IMR-90 (cell line): Measurements from ENCODE around the gene CD80.

Experiments used
- BHLHE40 ChIP-seq: fragments of 150-350 bp; IDR thresholded peaks from 2 replicates; pipeline ENCODE4 v1.6.1; 2016; ENCODE audit warnings: mild to moderate bottlenecking, low read depth, low read length
- CEBPB ChIP-seq: IDR thresholded peaks from 2 replicates; pipeline ENCODE4 v1.6.1; 2012; ENCODE audit warnings: low read depth, low read length, improper control_type of control experiment
- MAFK ChIP-seq: IDR thresholded peaks from 2 replicates; pipeline ENCODE4 v1.6.1; 2012; ENCODE audit warnings: low read depth, low read length, improper control_type of control experiment
- MAZ ChIP-seq: IDR thresholded peaks from 2 replicates; pipeline ENCODE4 v1.6.1; 2012; ENCODE audit warnings: low read depth, mild to moderate bottlenecking, low read length, improper control_type of control experiment, moderate library complexity, borderline replicate concordance
- MXI1 ChIP-seq: IDR thresholded peaks from 2 replicates; pipeline ENCODE4 v1.6.1; 2012; ENCODE audit warnings: low read depth, mild to moderate bottlenecking, low read length, moderate library complexity, borderline replicate concordance
- POLR2A ChIP-seq: IDR thresholded peaks from 2 replicates; pipeline ENCODE4 v1.6.1; 2012; ENCODE audit warnings: mild to moderate bottlenecking, low read depth, low read length
- RAD21 ChIP-seq: IDR thresholded peaks from 2 replicates; pipeline ENCODE4 v1.6.1; 2012; ENCODE audit warnings: low read length, improper control_type of control experiment
- RFX5 ChIP-seq: IDR thresholded peaks from 2 replicates; pipeline ENCODE4 v1.8.0; 2012; ENCODE audit warnings: low read depth, mild to moderate bottlenecking, low read length, moderate library complexity
- SMC3 ChIP-seq: fragments of 150-350 bp; IDR thresholded peaks from 2 replicates; pipeline ENCODE4 v1.6.1; 2016; ENCODE audit warnings: low read depth, mild to moderate bottlenecking, antibody characterized with exemption, low read length, moderate library complexity
- TF ChIP-seq, protein P1 (sequence below): conservative IDR thresholded peaks from 2 replicates; pipeline ENCODE4 v1.5.1; 2012; ENCODE audit warnings: mild to moderate bottlenecking, low read depth, low read length, improper control_type of control experiment
- TF ChIP-seq, protein P2 (sequence below): fragments of 150-350 bp; IDR thresholded peaks from 2 replicates; pipeline ENCODE4 v1.6.1; 2017; ENCODE audit warnings: mild to moderate bottlenecking, antibody characterized with exemption, low read length, low read depth

DNA sequence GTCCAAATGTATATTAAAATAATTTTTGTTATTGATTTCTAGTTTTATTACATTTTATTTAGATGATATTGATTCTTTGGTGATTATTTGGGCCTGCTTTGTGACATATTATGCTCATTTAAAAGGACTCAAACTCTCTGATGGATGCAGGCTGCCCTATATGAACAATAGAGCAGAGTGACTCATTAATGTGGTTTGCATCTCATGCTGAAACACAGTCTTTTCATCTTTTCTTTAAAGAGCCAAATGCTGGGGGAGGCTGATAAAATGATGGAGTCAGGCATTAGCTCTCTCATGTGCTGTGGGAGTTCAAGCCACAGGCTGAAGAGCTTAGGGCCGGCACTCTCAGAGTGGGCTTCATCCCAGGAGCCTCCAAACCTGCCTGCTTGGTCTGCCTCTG lies 45.5 kb upstream of the CD80 start:
- TF ChIP-seq MAZ: no peak
- TF ChIP-seq, protein P1, sequence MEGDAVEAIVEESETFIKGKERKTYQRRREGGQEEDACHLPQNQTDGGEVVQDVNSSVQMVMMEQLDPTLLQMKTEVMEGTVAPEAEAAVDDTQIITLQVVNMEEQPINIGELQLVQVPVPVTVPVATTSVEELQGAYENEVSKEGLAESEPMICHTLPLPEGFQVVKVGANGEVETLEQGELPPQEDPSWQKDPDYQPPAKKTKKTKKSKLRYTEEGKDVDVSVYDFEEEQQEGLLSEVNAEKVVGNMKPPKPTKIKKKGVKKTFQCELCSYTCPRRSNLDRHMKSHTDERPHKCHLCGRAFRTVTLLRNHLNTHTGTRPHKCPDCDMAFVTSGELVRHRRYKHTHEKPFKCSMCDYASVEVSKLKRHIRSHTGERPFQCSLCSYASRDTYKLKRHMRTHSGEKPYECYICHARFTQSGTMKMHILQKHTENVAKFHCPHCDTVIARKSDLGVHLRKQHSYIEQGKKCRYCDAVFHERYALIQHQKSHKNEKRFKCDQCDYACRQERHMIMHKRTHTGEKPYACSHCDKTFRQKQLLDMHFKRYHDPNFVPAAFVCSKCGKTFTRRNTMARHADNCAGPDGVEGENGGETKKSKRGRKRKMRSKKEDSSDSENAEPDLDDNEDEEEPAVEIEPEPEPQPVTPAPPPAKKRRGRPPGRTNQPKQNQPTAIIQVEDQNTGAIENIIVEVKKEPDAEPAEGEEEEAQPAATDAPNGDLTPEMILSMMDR: no peak
- TF ChIP-seq, protein P2, sequence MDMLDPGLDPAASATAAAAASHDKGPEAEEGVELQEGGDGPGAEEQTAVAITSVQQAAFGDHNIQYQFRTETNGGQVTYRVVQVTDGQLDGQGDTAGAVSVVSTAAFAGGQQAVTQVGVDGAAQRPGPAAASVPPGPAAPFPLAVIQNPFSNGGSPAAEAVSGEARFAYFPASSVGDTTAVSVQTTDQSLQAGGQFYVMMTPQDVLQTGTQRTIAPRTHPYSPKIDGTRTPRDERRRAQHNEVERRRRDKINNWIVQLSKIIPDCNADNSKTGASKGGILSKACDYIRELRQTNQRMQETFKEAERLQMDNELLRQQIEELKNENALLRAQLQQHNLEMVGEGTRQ: no peak
- TF ChIP-seq POLR2A: no peak
- no peak for TF ChIP-seq CEBPB
- TF ChIP-seq BHLHE40: no peak
- no peak for TF ChIP-seq MXI1
- TF ChIP-seq RAD21: no peak
- TF ChIP-seq RFX5: no peak
- TF ChIP-seq SMC3: no peak
- no peak for TF ChIP-seq MAFK
